ENCODE data around the gene MAP4K2. TPM values are rescaled to one million over a fixed set of nuclear protein-coding genes. Genes with fewer than 3 reads are reported as not detected.

MAP4K2 gene
- total RNA-seq, 1 experiment from 2014 or later: 24.7 TPM

GRCh38 chr11:64792482-64792881 is 10.5 kb downstream of the MAP4K2 start:
- Histone ChIP-seq H3K27ac (ENCODE audit: insufficient read length, low read depth, low read length) (no peak overlapping the region), H3K4ac (ENCODE audit: low read depth, low read length) (no peak overlapping the region), H3K14ac (ENCODE audit: insufficient read depth, low read length) (no peak overlapping the region), H2BK12ac (ENCODE audit: insufficient read length, low read depth, low read length) (no peak overlapping the region), H4K8ac (replicated peaks; ENCODE audit: insufficient read length, low read depth, low read length) (no peak overlapping the region), H2BK20ac (ENCODE audit: low read depth, low read length, poor library complexity, severe bottlenecking) (no peak overlapping the region), H4K91ac (ENCODE audit: insufficient read length, low read depth, low read length) (no peak overlapping the region), H3K18ac (ENCODE audit: insufficient read length, low read depth, low read length) (no peak overlapping the region), H3K79me2 (ENCODE audit: insufficient read depth, low read length) (no peaks in the 10 kb centered on the region), H3K4me1 (ENCODE audit: insufficient read depth, low read length) (no peaks in the 10 kb centered on the region), H3T11ph (ENCODE audit: low read length) (no peak overlapping the region), H3K9me3 (ENCODE audit: control insufficient read depth, low read depth, low read length) (no peaks in the 10 kb centered on the region), H2BK15ac (ENCODE audit: low read depth, low read length) (no peak overlapping the region), H3K4me2 (ENCODE audit: insufficient read depth, insufficient read length, low read length) (no peak overlapping the region), H4K20me1 (ENCODE audit: control insufficient read depth, insufficient read depth, insufficient read length) (no peaks in the 10 kb centered on the region), H3K23ac (ENCODE audit: insufficient read length, low read depth, low read length) (no peak overlapping the region), H4K5ac (ENCODE audit: insufficient read length, low read depth, low read length) (no peak overlapping the region), H3K56ac (ENCODE audit: insufficient read length, low read depth, low read length) (no peak overlapping the region), H3K79me1 (ENCODE audit: insufficient read depth, low read depth, low read length, poor library complexity, severe bottlenecking) (no peaks in the 10 kb centered on the region), H2AFZ (ENCODE audit: low read length) (no peak overlapping the region), H2BK5ac (ENCODE audit: insufficient read length, low read length) (no peak overlapping the region), H2BK120ac (ENCODE audit: low read depth, low read length, poor library complexity, severe bottlenecking) (no peak overlapping the region), H2AK5ac (ENCODE audit: insufficient read length, low read length) (no peak overlapping the region), H3K9ac (ENCODE audit: extremely low read depth, insufficient read length, low read length) (no peak overlapping the region), H3K23me2 (ENCODE audit: insufficient read length, low read depth, low read length, poor library complexity, severe bottlenecking) (no peaks in the 10 kb centered on the region), H3K27me3 (ENCODE audit: insufficient read depth, low read length) (no peaks in the 10 kb centered on the region)
- DNase-seq: no peak
- Mint-ChIP-seq H3K27me3 (ENCODE audit: low read depth) (no peaks in the 10 kb centered on the region), H3K9me3 (no peaks in the 10 kb centered on the region), H3K4me1 (0 out of 4 replicates have a peak, but pooled peaks cover 0 to 2% of the 10 kb centered on the region in 2 experiments), H3K27ac (no peak overlapping the region), H3K4me3 (no peak overlapping the region; a peak in 1 of 5 replicates), H3K36me3 (ENCODE audit: insufficient read depth in 1 of 3, low read depth in 3 of 3) (peaks cover 0 to 15% (median 6%) of the 10 kb centered on the region in 3 experiments; a peak in 2 of 7 replicates)
- no peak for TF ChIP-seq CTCF (conservative IDR thresholded peaks at IDR 0.05)
- WGBS (ENCODE audit: extremely low coverage, insufficient read length, low lambda C conversion rate): no CpG with 5 or more reads among the region's 4 CpGs

Data from H9 (cell line).